GM21528 (cell line): ENCODE measurements around the gene ERO1B.
"Not testable (repeated sequence)": the region's sequence is repeated elsewhere in the genome, so short reads cannot be mapped to it uniquely, and the experiment has no call there.

Source experiments
- ATAC-seq: cut with Tn5 transposase; IDR thresholded peaks from one replicate; pipeline ENCODE4 v1.9.1; 2021; ENCODE audit warnings: mild to moderate bottlenecking, moderate library complexity; ENCODE audit not compliant: unreplicated experiment, low FRiP score

Gene ERO1B

GRCh38 chr1:236281654-236282424 lies at the start of gene ERO1B:
Gene ERO1B, minus strand, starts transcription at chr1:236281958. Its CDS starts 175 bp downstream, at chr1:236281783.
- ATAC-seq = peak; percentile 81

GRCh38 chr1:236331412-236331811 lies 49.7 kb upstream of the ERO1B start:
- not testable (repeated sequence) for ATAC-seq

GRCh38 chr1:236326432-236326831 lies 44.7 kb upstream of the ERO1B start:
- no peak for ATAC-seq

- ATAC-seq = no peak
These were observed 43.8 kb upstream of the ERO1B start for GRCh38 chr1:236325567-236325966.

GRCh38 chr1:236323819-236324411 lies 42.2 kb upstream of the ERO1B start:
- no peak for ATAC-seq

- no peak for ATAC-seq
These were observed 41.0 kb upstream of the ERO1B start for GRCh38 chr1:236322566-236323409.

GRCh38 chr1:236321101-236321500 lies 39.3 kb upstream of the ERO1B start:
- ATAC-seq = no peak

GRCh38 chr1:236320671-236321070 lies 38.9 kb upstream of the ERO1B start:
- no peak for ATAC-seq

- ATAC-seq = no peak
These were observed 38.5 kb upstream of the ERO1B start for GRCh38 chr1:236320214-236320613.

- no peak for ATAC-seq
These were observed 34.7 kb upstream of the ERO1B start for GRCh38 chr1:236316437-236316836.

GRCh38 chr1:236315518-236315917 lies 33.8 kb upstream of the ERO1B start:
- no peak for ATAC-seq

GRCh38 chr1:236315092-236315491 lies 33.3 kb upstream of the ERO1B start:
- ATAC-seq = no peak

GRCh38 chr1:236314050-236314449 lies 32.3 kb upstream of the ERO1B start:
- ATAC-seq = not testable (repeated sequence)

- ATAC-seq = no peak
These were observed 31.7 kb upstream of the ERO1B start for GRCh38 chr1:236313427-236313826.

GRCh38 chr1:236311040-236311439 lies 29.3 kb upstream of the ERO1B start:
- ATAC-seq = no peak

- ATAC-seq = no peak
These were observed 27.1 kb upstream of the ERO1B start for GRCh38 chr1:236308827-236309226.

GRCh38 chr1:236307435-236307834 lies 25.7 kb upstream of the ERO1B start:
- ATAC-seq = no peak

GRCh38 chr1:236304682-236305081 lies 22.9 kb upstream of the ERO1B start:
- ATAC-seq = no peak

- ATAC-seq = no peak
These were observed 21.9 kb upstream of the ERO1B start for GRCh38 chr1:236303675-236304074.

GRCh38 chr1:236302941-236303340 lies 21.2 kb upstream of the ERO1B start:
- ATAC-seq = no peak

GRCh38 chr1:236301958-236302335 lies 20.2 kb upstream of the ERO1B start:
- no peak for ATAC-seq
